COLO668 (cell line): Measurements from ENCODE around the gene ITPKC.

ENCODE experiments used
- DNase-seq: peaks from one replicate; lab custom pipeline; 2025; ENCODE audit not compliant: unreplicated experiment; lab: John Stamatoyannopoulos, UW

ITPKC gene

DNA sequence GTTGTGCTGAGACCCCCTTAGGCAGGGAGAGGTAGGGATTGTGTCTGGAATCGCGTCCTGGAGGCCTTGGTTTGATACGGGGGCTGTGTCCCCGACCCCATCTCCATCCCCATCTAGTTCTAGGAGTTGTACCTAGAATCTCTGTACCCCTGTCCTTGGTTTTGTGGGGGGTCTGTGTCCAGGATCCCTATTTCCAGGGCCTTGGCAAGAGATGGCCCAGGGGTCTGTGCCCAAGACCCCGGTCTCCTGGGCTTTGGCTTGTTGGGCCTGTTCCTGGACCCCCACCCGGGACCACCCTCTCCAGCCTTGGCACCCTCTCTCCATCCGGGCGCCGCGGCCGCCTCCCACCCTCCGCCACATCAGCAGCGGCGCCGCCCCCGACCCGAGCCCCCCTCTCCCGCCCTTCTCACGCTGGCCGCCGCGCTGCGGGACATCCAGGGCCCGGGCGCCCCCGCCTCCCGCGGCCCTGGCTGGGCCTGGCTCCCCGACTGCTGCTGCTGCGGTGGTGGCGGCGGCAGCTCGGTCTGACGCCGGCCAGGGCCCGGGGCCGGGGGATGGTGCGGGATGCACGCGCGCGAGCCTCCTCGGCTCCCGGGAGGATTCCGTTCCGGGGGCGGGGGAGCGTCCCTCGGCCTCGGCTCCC is 26.7 kb upstream of the ITPKC start, which contains the start of gene NUMBL:
TSS of gene NUMBL (minus strand) at position 602 of the 643 bp plus-strand sequence. CDS start at position 434, 168 bp downstream.
- no peak for DNase-seq

DNA sequence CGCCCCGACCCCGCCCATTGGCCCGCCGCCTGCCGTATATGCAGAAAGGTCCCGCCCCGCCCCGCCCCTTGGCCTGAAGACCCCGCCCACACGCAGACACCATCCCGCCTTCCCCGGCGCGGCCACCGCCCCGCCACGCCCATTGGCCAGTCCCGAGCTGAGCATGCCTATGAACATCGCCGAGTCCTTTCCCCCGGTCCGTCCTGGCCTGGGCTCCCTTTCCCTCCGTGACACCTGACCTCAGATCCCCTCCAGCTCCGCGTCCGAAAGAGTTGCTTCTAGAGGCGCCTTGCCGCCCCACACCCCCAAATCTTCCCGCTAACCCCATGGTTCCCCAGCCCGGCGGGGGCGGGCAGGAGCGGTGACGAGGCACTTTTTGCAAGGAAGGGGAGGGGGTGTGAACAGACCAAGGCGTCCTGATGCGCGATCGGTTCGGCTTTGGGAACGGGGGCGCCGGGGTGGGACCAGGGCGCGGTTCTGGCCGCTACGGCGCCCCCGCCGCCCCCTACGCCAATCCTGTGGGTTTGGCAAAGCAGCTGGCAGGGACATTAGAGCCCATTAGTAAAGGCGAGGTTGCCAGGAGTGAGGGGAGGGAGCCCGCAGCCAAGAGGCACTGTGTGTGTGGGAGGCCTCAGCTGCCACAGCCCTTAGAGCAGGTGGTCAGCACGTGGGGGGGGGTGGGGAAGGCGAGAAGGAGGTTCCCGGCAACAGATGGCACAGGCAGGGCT is 26.1 kb upstream of the ITPKC start:
- peak; percentile 93 for DNase-seq

GRCh38 chr19:40691421-40692211 is 25.3 kb upstream of the ITPKC start:
- DNase-seq = no peak

DNA sequence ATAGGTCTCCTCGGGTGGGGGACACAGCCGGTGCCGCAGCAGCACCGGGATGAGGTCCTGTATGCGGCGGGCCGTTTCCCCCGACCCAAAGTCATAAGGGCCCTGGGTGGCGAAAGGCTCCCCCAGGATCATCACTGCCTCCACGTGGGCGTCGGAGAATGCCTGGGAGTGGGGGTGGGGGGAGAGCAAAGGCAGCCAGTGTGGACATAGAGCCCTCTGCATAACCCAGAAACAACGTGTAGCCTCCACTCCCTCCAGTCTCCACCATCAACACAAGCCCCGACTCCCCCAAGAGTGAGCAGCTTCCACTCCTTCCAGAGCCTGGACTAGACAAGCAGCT is 24.7 kb upstream of the ITPKC start:
- DNase-seq = no peak

DNA sequence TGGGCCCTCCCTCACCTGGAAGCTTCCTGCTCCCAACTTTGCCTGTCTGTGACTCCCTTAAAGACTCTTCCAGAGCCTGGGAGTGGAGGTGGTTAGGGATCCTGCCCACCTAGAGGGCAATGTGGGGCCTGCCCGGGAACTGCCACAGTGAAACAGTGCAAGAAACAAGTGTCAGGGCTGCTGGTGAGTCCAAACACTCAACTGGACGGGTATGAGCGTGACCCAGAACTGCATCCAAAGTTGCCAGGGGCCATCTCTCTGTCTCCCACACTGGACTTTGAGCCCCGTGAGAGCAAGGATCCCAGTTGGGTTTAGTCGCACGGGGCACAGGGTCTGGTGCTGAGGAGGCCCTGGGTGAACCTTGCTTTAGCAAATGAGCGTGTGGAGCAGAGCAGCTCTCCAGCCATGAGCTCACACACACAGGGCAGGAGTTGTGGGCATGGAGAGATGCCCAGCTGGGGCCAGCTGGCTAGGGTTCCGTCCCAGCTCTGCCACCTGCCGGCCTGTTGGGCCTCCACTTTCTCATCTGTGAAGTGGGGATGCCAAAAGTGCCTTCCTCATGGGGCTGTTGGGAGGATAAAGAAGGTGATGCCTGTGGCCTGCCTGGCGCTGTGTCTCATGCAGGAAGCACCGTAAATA is 23.6 kb upstream of the ITPKC start:
- no peak for DNase-seq

DNA sequence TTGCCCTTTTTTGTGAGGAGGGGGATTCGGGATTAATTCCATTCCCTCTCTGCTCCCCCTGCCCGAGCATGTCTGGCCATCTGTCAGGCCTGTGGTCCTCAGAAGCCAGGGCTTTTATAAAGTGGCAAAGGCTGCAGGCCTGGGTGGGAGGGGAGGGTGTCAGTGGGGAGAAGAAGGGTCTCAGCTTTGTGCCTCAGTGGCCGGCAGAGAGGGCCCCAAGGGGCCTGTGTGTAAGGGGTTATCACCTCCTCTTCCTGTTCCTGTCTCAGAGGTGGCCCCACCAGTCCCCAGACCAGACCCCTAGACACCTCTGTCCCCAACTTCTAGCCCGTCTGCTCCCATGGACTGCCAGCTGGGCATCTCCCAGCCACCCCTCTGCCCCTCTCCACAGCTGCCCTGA is 23.0 kb upstream of the ITPKC start:
- no peak for DNase-seq

- DNase-seq = no peak
Measured at GRCh38 chr19:40695881-40696280, 21.0 kb upstream of the ITPKC start.

GRCh38 chr19:40697007-40697406 is 19.9 kb upstream of the ITPKC start:
- DNase-seq = no peak

- DNase-seq = no peak
Measured at GRCh38 chr19:40700083-40700482, 16.8 kb upstream of the ITPKC start.

DNA sequence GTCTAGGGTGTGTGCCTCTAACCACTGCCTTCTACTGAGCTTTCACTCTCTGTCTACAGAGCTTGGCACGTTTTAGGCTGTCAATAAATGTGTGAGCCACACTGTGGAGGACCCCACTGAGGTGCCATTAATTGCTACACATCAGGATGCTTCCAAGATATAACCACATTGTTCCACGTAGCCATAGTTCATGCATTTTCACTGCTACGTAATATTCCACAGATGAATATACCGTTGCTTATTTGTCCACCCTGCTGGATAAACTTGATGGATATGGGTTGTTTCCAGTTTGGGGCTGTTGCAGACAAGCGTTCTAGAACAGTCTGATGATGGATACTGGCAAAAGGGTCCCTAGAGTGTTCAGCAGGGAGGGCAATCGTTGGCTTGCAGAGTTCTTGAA is 15.2 kb upstream of the ITPKC start:
- DNase-seq = no peak

DNA sequence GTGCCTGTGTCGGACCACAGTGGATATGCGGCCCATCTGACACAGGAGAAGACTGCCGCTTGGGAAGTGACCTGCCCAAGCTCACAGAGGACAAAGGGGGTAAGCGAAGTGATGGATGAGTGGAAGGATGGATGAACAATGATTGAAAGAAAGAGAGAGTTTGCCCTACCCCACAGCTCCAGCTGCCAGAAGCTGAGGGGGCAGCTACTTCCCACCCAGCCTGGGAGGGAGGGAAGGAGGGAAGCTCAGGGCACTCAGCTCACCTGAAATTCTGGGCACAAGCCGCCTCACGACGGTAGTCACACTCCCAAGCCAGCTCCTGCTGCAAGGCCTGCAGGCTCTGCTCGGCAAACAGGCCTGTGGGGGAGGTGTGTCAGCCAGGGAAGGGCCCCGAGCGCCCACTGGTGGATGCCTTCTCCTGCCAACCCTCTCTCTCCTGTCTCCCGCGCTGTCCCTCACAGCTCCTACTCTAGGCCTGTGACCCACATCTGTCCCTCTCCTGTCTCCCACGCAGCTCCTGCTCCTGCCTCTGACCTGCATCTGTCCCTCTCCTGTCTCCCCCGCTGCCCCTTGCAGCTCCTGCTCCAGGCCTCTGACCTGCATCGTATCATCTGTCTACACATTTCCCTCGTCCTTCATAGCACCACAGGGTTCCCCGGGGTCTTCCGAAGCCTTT is 14.4 kb upstream of the ITPKC start:
- peak; percentile 12 for DNase-seq

DNA sequence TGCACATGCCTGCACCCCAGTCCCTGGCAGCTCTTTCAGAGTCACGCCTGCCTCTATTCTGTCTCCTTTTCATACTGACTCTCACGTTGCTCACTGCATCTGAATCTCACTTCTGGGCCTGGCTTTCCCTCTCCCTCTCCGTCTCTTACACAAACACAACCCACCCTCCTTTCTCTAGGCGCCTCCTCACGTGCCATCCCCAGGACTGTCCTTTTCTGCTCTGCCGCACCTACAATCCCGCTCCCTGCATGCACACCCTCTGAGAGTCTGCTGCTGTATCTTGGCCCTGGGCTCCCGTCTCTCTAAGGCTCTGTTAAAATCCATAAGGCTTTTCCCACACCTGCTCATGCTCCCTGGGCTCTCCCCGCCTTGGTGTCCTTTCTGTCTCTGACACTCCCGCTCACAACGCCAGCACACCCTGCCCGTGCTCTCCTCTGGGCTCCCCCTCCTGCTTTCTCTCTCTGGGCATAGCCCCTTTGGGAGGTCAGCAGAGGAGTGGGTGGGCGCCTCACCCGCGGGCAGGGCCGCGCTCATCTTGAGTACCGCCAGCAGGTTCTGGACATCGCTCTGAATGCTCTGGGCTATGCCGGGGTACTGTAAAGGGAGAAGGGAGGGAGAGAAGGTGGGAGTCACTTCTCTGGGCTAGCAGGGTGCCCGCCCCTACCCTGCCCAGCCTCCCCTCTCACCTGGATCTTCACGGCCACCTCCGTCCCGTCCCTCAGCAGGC is 13.7 kb upstream of the ITPKC start:
- DNase-seq = no peak

DNA sequence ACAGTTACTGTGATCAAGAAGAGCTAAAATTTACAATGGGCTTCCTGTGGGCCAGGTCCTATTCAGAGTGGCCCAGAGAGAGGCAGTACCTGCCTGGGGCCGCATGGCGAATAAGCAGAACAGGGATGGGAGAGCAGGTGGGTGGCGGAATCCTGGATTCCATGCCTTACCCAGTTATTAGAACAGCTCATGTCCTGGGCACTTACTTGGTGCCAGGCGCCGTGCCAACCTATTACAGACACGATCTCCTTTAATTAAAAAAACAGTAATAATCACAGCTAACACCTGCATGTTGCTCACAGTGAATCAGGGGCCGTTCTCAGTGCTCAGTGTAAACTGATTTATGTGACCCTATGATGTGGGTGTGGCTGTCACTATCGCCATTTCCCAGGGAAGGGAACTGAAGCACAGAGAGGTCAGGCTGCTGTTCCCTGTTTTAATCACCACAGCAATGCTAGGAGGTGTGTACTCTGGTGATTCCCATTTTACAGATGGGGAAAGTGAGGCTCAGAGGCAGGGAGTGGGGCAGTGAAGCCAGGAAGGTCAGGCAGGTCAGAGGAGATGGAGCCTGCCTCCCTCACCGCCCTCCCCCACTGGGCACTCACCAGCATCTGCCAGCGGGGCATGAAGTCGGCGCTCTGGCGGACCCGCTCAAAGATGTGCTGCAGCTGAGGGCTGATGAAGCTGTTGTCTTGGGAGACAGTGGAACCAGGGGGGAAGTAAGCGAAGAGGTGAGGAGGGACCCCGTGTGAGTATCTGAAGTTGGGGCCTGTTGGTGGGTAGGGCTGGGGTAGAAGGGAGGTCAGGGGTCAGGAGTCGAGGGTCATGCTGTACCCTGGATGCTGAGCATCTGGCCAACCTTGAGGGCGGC is 12.2 kb upstream of the ITPKC start:
- no peak for DNase-seq

DNA sequence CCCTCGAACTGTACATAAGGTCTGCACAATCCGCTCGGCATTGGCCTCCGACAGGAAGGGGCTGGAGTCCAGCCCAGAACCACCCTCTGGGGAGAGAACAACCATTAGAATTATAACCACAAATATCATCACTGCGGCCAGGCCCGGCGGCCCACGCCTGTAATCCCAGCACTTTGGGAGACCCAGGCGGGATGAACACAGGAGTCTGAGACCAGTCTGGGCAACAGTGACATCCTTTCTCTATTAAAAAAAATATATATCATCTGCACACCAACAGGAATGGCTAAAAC is 11.6 kb upstream of the ITPKC start:
- no peak for DNase-seq

DNA sequence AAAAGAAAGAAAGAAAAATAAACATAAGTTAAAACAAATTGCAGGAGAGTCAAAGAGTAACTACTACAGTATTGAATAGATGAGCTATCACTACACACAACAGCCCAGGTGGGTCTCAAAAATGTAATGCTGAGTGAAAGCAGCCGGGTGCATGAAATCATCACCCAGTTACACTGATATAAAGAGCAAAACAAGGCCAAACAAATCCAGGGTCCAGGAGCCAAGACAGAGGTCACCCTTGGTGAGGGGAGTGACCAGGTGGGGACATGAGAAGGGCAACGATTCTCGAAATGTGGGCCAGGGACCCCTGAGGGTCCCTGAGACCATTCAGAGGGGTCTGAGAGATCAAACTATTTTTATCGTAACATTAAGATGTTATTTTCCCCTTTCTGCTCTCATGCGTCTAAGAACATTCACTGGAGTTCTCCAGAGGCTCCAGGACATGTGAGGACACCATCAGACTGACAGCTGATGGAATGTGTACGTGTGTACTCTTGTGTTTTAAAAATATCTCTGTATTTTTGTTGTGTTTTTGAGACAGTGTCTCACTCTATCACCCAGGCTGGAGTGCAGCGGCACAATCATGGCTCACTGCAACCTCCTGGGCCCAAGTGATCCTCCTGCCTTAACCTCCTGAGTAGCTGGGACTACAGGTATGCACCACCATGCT is 10.8 kb upstream of the ITPKC start:
- DNase-seq = no peak

- DNase-seq = no peak
Measured at GRCh38 chr19:40707615-40708014, 9.3 kb upstream of the ITPKC start.

DNA sequence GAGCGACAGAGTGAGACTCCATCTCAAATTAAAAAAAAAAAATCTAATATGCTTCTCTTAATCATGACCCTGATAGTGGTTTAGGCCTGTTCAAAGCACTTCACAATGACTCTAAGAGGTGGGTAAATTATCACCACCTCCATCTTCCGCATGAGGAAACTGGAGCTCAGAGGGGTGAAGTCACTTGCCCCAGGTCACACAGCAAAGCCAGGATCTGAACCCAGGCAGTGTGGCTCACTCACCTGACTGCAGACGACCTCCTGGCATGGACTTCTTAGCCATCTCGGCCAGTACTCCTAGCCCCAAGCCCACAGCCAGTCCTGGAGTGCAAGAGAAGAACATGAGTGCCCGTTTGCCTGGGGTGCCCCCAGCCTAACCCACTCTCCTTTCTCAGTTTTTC is 7.1 kb upstream of the ITPKC start:
- no peak for DNase-seq

DNA sequence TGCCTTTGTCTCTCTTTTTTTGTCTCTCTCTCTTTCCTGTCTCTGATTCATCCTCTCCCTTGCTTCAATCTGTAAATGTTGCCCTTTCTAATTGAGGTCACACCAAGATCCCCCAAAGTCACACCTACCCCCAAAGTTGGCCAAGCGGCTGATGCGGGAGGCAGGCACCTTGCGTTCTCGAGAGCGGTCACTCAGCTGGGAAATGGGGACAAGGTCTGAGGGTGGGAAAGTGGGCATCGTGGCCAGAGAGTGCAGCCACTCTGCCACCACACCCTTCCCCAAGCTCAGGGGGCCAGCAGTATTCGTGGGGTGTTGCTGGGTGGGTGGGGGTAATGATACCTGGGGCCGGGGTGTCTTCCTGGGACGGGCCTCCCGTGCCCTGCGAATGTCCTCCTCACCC is 3.0 kb upstream of the ITPKC start:
- no peak for DNase-seq
